Endothelial cell of umbilical vein (primary cell): ENCODE results near the gene ATP9B. TPM values are rescaled to one million over a fixed set of nuclear protein-coding genes. Genes with fewer than 3 reads are reported as not detected.

Experiments used
- BruUV-seq: library from RNA; stranded (reverse); fragments of 400-500 nt; replicated peaks from 2 replicates; lab custom pipeline; 2021; lab: Mats Ljungman, UMichigan
- CTCF ChIA-PET: fragments of 300-600, 350-600 bp; sonication (Branson Sonifier 250); formaldehyde crosslinking; loops from one replicate; lab custom pipeline; 2021; ENCODE audit warnings: antibody characterized with exemption, inconsistent platforms; lab: Charles Lee
- POLR2A ChIA-PET: fragments of 300-600, 350-600 bp; sonication (Branson Sonifier 250); formaldehyde crosslinking; loops from one replicate; lab custom pipeline; 2021; ENCODE audit warnings: antibody characterized with exemption, inconsistent platforms; lab: Charles Lee
- DNase-seq: peaks from one replicate; pipeline ENCODE4 v3.0.0-alpha.2; 2011; ENCODE audit warnings: low read depth, low spot score
- FAIRE-seq: peaks from 2 replicates; lab custom pipeline; 2011; peaks lifted over from hg19 to GRCh38; lab: Jason Lieb, UNC
- H2AFZ ChIP-seq: 2 replicates; pipeline ENCODE4 v1.6.0; 2012; ENCODE audit warnings: low read depth, low read length, control low read depth, inconsistent platforms
- H3K27ac ChIP-seq: 2 replicates; pipeline ENCODE4 v1.5.1; 2011; ENCODE audit warnings: low read depth, mild to moderate bottlenecking, control low read depth, low read length, moderate library complexity; ENCODE audit not compliant: insufficient read depth
- H3K27me3 ChIP-seq, 2 experiments: 2 replicates each; pipeline versions ENCODE4 v1.6.0 to v1.6.1; 2011; ENCODE audit warnings: low read length in 2 of 2, mixed read lengths in 1 of 2; ENCODE audit not compliant: control insufficient read depth in 2 of 2, insufficient read depth in 2 of 2
- H3K36me3 ChIP-seq, 2 experiments: 2 replicates in 1 of 2; 3 replicates in 1 of 2; pipeline ENCODE4 v1.5.1; 2011; ENCODE audit warnings: low read length in 2 of 2, mild to moderate bottlenecking in 1 of 2, moderate library complexity in 1 of 2; ENCODE audit not compliant: control insufficient read depth in 2 of 2, insufficient read depth in 2 of 2; ENCODE audit errors: extremely low read depth in 1 of 2
- H3K4me1 ChIP-seq: 3 replicates; pipeline ENCODE4 v1.5.1; 2011; ENCODE audit warnings: mild to moderate bottlenecking, low read length; ENCODE audit not compliant: control insufficient read depth, insufficient read depth; ENCODE audit errors: extremely low read depth
- H3K4me2 ChIP-seq: 2 replicates; pipeline ENCODE4 v1.6.1; 2011; ENCODE audit warnings: low read length, control low read depth, mixed read lengths; ENCODE audit not compliant: insufficient read depth
- H3K4me3 ChIP-seq, 3 experiments: fragments of 200-600 bp in 1 of 3; sonication (generic), shearing (Covaris generic) in 1 of 3; replicated peaks in 1 of 3; 2 replicates each; pipeline ENCODE4 v1.5.1; 2011 to 2016; ENCODE audit warnings: control low read depth in 3 of 3, low read length in 3 of 3, mild to moderate bottlenecking in 2 of 3, inconsistent platforms in 1 of 3, low read depth in 1 of 3, moderate library complexity in 1 of 3; ENCODE audit not compliant: insufficient read depth in 1 of 3
- H3K79me2 ChIP-seq: 2 replicates; pipeline ENCODE4 v1.6.0; 2012; ENCODE audit warnings: low read length, inconsistent platforms; ENCODE audit not compliant: control insufficient read depth, insufficient read depth
- H3K9ac ChIP-seq: replicated peaks from 2 replicates; pipeline ENCODE3; 2011; ENCODE audit warnings: low read length, control low read depth; ENCODE audit not compliant: insufficient read depth; ENCODE audit errors: extremely low read depth
- H3K9me1 ChIP-seq: replicated peaks from 3 replicates; pipeline ENCODE4 v1.6.0; 2011; ENCODE audit warnings: mild to moderate bottlenecking, low read length; ENCODE audit not compliant: control insufficient read depth, insufficient read depth; ENCODE audit errors: extremely low read depth
- H3K9me3 ChIP-seq: replicated peaks from 2 replicates; pipeline ENCODE4 v1.5.1; 2012; ENCODE audit warnings: low read length, inconsistent platforms; ENCODE audit not compliant: control insufficient read depth, insufficient read depth
- H4K20me1 ChIP-seq: replicated peaks from 2 replicates; pipeline ENCODE3; 2011; ENCODE audit warnings: mild to moderate bottlenecking, low read length; ENCODE audit not compliant: control insufficient read depth, insufficient read depth; ENCODE audit errors: extremely low read depth
- EZH2 ChIP-seq: IDR thresholded peaks from 2 replicates; pipeline ENCODE4 v1.6.1; 2012; ENCODE audit warnings: borderline replicate concordance, low read depth, mild to moderate bottlenecking, moderate library complexity, low read length, inconsistent platforms; ENCODE audit not compliant: severe bottlenecking
- FOS ChIP-seq: IDR thresholded peaks from 2 replicates; pipeline ENCODE4 v1.6.1; 2011; ENCODE audit warnings: mild to moderate bottlenecking, low read length, moderate library complexity, borderline replicate concordance; ENCODE audit not compliant: insufficient read depth
- GATA2 ChIP-seq: IDR thresholded peaks from 2 replicates; pipeline ENCODE4 v1.7.0; 2011; ENCODE audit warnings: low read depth, mild to moderate bottlenecking, moderate library complexity, mixed read lengths, low read length; ENCODE audit not compliant: insufficient read length, insufficient read depth
- JUN ChIP-seq: IDR thresholded peaks from 2 replicates; pipeline ENCODE4 v1.6.1; 2011; ENCODE audit warnings: borderline replicate concordance, low read depth; ENCODE audit not compliant: insufficient read length, insufficient read depth
- MYC ChIP-seq: IDR thresholded peaks from one replicate; pipeline ENCODE4 v1.6.1; 2011; ENCODE audit warnings: mild to moderate bottlenecking, low read depth, low read length
- POLR2A ChIP-seq: IDR thresholded peaks from 2 replicates; pipeline ENCODE4 v1.6.1; 2012; ENCODE audit warnings: low read depth, mild to moderate bottlenecking, control low read depth, low read length
- POLR2AphosphoS5 ChIP-seq: IDR thresholded peaks from 2 replicates; pipeline ENCODE4 v1.6.1; 2012; ENCODE audit warnings: low read depth, mild to moderate bottlenecking, control low read depth, low read length, moderate library complexity; ENCODE audit not compliant: insufficient read depth
- dilution Hi-C: fragments of 300-500 bp; cut with MboI; formaldehyde crosslinking; loops from one replicate; pipeline ENCODE4 v1.15.0; 2019; ENCODE audit warnings: low sequenced_read_pairs; ENCODE audit not compliant: extremely low pct_ligation_motif_present
- intact Hi-C: fragments of 100-400 bp; cut with micrococcal nuclease; formaldehyde crosslinking; loops from one replicate; pipeline ENCODE4 v1.10.0; 2022
- polyA plus RNA-seq, 4 experiments: library from polyadenylated mRNA; depleted of rRNA in 3 of 4; stranded (reverse) in 3 of 4; unstranded in 1 of 4; fragments of >200 nt; gene quantifications; 2 replicates each; pipeline versions ENCODE4 v1.2.1 to v1.2.3, GENCODE V29; 2011 to 2012; ENCODE audit warnings: missing spikeins in 1 of 4
- total RNA-seq: library from RNA; stranded (reverse); gene quantifications from 2 replicates; pipeline ENCODE4 v1.2.3, GENCODE V29; 2021
- TF ChIP-seq, protein P1 (sequence below): IDR thresholded peaks from 2 replicates; pipeline ENCODE4 v1.6.1; 2011; ENCODE audit not compliant: insufficient read depth, insufficient read length
- TF ChIP-seq, protein P2 (sequence below), 2 donors: IDR thresholded peaks; 1 replicate in 1 of 2; 2 replicates in 1 of 2; pipeline ENCODE4 v1.5.1; 2011; ENCODE audit warnings: low read length in 2 of 2, mild to moderate bottlenecking in 2 of 2, moderate library complexity in 2 of 2, control low read depth in 1 of 2, inconsistent platforms in 1 of 2, low read depth in 1 of 2; ENCODE audit not compliant: insufficient read depth in 1 of 2; ENCODE audit errors: extremely low read depth in 1 of 2

The ATP9B gene
- total and polyA plus RNA-seq, 2 donors (not counting 3 experiments of a cell fraction or from before 2014, with no cell fraction given), result 14.6 to 18.2 TPM

DNA sequence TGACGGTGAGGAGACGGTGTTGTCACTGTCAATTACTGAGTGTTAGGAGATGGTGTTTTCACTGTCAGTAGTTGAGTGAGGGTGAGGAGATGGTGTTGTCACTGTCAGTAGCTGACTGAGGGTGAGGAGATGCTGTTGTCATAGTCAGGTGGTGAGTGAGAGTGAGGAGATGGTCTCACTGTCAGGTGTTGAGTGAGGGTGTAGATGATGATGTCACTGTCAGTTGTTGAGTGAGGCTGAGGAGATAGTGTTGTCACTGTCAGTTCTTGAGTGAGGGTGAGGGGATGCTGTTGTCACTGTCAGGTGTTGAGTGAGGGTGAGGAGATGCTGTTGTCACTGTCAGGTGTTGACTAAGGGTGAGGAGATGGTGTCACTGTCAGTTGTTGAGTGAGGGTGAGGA is 3.4 kb upstream of the ATP9B start:
- no peak overlapping the region for H3K4me3 ChIP-seq
- no TSS peak for BruUV-seq
- no peaks in the 10 kb centered on the region for H3K9me1 ChIP-seq
- no peak overlapping the region for H3K27ac ChIP-seq
- dilution Hi-C loops, result no loop called here
- DNase-seq (no peak), FAIRE-seq (no peak)
- TF ChIP-seq, protein P1, sequence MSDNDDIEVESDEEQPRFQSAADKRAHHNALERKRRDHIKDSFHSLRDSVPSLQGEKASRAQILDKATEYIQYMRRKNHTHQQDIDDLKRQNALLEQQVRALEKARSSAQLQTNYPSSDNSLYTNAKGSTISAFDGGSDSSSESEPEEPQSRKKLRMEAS, result no peak
- no peak for TF ChIP-seq JUN
- TF ChIP-seq POLR2AphosphoS5, result no peak
- TF ChIP-seq EZH2, result no peak
- TF ChIP-seq, protein P2, sequence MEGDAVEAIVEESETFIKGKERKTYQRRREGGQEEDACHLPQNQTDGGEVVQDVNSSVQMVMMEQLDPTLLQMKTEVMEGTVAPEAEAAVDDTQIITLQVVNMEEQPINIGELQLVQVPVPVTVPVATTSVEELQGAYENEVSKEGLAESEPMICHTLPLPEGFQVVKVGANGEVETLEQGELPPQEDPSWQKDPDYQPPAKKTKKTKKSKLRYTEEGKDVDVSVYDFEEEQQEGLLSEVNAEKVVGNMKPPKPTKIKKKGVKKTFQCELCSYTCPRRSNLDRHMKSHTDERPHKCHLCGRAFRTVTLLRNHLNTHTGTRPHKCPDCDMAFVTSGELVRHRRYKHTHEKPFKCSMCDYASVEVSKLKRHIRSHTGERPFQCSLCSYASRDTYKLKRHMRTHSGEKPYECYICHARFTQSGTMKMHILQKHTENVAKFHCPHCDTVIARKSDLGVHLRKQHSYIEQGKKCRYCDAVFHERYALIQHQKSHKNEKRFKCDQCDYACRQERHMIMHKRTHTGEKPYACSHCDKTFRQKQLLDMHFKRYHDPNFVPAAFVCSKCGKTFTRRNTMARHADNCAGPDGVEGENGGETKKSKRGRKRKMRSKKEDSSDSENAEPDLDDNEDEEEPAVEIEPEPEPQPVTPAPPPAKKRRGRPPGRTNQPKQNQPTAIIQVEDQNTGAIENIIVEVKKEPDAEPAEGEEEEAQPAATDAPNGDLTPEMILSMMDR (IDR thresholded peaks at IDR 0.05; ENCODE audit: extremely low read depth in 1 of 2, insufficient read depth in 1 of 2, low read depth in 1 of 2, low read length in 2 of 2), result no peak
- TF ChIP-seq POLR2A, result no peak
- no peak for TF ChIP-seq FOS
- TF ChIP-seq MYC, result no peak
- no peak for TF ChIP-seq GATA2
- H3K4me1 ChIP-seq, result peaks cover 13% of the 10 kb centered on the region
- H3K9me3 ChIP-seq, result no peaks in the 10 kb centered on the region
- H2AFZ ChIP-seq, result no peak overlapping the region
- ChIA-PET CTCF (no interaction called here), POLR2A (no interaction called here)
- intact Hi-C loops, result loop anchor here (5.0 to 10.0 kb wide), 2 partner anchors 51 to 81 kb away; no protein-coding TSS in a partner anchor
- no peak overlapping the region for H3K9ac ChIP-seq
- no peaks in the 10 kb centered on the region for H3K36me3 ChIP-seq
- no peaks in the 10 kb centered on the region for H4K20me1 ChIP-seq
- no peak overlapping the region for H3K4me2 ChIP-seq
- H3K27me3 ChIP-seq, result peaks cover 0 to 4% of the 10 kb centered on the region in 2 experiments
- peaks cover 9% of the 10 kb centered on the region for H3K79me2 ChIP-seq
